ENCODE results near the gene VPS8. TPM values are rescaled to one million over a fixed set of nuclear protein-coding genes. Genes with fewer than 3 reads are reported as not detected.
"Not testable (repeated sequence)": the region's sequence is repeated elsewhere in the genome, so short reads cannot be mapped to it uniquely, and the experiment has no call there.

VPS8 gene
- total and polyA plus RNA-seq, 11 donors: 15.7 to 122 (median 74.3) TPM

DNA sequence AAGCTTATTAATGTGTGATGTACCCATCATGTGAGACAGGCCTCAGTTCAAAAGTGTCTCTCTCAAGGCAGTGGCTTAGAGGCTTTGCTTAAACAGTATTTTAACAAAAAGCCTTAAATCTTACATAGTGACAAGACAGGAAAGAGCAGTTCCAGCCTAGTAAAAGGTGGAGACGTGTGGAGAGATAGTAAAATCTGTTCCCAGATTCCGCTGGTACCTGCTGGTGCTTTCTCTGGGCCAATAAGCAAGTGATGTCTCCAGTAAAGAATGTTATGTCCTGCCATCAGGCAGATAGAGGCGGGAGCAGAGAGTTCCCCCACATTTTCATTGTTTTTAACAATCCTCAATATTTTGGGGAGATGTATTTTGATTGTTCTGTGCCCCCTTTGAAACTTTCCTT lies 135.0 kb downstream of the VPS8 start:
- Histone ChIP-seq H3K4me3 (no peak overlapping the region), H3K4me1 (peaks cover 0 to 13% (median 4%) of the 10 kb centered on the region in 12 donors), H3K27me3 (no peaks in the 10 kb centered on the region), H3K27ac (peak overlapping the region in 3 of 12 donors; percentile 32 to 68 (median 47)), H3K9me3 (no peaks in the 10 kb centered on the region), H3K36me3 (peaks cover 0 to 57% (median 36%) of the 10 kb centered on the region in 9 donors)
- TF ChIP-seq, protein P1, sequence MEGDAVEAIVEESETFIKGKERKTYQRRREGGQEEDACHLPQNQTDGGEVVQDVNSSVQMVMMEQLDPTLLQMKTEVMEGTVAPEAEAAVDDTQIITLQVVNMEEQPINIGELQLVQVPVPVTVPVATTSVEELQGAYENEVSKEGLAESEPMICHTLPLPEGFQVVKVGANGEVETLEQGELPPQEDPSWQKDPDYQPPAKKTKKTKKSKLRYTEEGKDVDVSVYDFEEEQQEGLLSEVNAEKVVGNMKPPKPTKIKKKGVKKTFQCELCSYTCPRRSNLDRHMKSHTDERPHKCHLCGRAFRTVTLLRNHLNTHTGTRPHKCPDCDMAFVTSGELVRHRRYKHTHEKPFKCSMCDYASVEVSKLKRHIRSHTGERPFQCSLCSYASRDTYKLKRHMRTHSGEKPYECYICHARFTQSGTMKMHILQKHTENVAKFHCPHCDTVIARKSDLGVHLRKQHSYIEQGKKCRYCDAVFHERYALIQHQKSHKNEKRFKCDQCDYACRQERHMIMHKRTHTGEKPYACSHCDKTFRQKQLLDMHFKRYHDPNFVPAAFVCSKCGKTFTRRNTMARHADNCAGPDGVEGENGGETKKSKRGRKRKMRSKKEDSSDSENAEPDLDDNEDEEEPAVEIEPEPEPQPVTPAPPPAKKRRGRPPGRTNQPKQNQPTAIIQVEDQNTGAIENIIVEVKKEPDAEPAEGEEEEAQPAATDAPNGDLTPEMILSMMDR (IDR thresholded peaks at IDR 0.05): no peak
- no peak for TF ChIP-seq POLR2A (IDR thresholded peaks at IDR 0.05)
- 53 to 69% (median 62%) methylated on average over 3 of the region's 3 CpGs for WGBS, 4 donors
- DNase-seq (no peak), ATAC-seq (peak in 1 of 4 donors; percentile 40)
- intact Hi-C loops (cut with DNase I): no loop called here

DNA sequence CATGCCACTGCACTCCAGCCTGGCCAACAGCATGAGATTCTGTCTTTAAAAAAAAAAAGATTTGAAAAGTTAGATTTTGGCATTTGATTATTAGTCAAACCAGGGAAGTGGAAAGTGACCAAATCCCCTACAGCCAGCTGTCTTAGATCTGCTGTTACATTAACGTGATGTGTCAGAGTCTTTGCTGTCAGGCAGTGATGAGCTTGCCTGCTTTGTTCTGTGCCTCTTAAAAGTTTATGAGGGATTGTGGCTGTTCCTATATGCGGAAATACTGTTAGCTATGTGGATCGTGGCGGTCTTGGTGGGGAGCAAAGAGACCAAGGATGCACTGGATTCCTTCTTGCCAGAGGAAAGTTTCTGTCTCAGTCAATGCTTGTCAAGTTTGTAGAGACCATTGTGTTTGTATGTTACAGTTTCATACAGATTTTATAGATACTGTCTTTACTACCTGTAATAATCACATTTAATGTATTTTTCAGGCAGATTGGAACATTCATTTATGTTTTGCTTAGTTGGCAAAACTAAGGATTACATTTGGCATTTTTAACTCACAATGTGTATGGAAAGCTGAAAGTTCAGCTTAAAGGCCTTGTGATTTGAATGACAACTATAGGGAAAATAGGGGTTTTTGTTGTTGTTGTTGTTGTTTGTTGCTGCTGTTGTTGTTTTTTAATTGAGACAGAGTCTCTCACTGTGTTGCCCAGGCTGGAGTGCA lies 137.4 kb downstream of the VPS8 start:
- TF ChIP-seq POLR2A (IDR thresholded peaks at IDR 0.05): no peak
- no peaks in the 10 kb centered on the region for H3K9me3 ChIP-seq
- peaks cover 0 to 42% (median 24%) of the 10 kb centered on the region in 9 donors for H3K36me3 ChIP-seq
- no peaks in the 10 kb centered on the region for H3K27me3 ChIP-seq
- H3K4me1 ChIP-seq: peaks cover 0 to 25% (median 9%) of the 10 kb centered on the region in 12 donors
- no peak for DNase-seq
- ATAC-seq: no peak
- H3K27ac ChIP-seq: no peak overlapping the region
- intact Hi-C loops (cut with DNase I): no loop called here
- 90 to 93% (median 92%) methylated on average over 4 of the region's 4 CpGs for WGBS, 4 donors
- no peak overlapping the region for H3K4me3 ChIP-seq

- Histone ChIP-seq H3K36me3 (peaks cover 0 to 35% (median 10%) of the 10 kb centered on the region in 9 donors), H3K4me1 (peaks cover 0 to 31% (median 9%) of the 10 kb centered on the region in 12 donors)
- not testable (repeated sequence) for H3K4me3 ChIP-seq, H3K27me3 ChIP-seq, DNase-seq, H3K9me3 ChIP-seq, ATAC-seq, H3K27ac ChIP-seq
- intact Hi-C loops (cut with DNase I): loop anchor here in 1 of 10 donors (10.0 kb wide), 1 partner anchor 224 kb away; no protein-coding TSS in a partner anchor
- WGBS, 4 donors: 93 to 97% (median 96%) methylated on average over 1 of the region's 1 CpG
Observed at GRCh38 chr3:184950816-184951215, 138.8 kb downstream of the VPS8 start.

- no peak overlapping the region for H3K4me3 ChIP-seq
- TF ChIP-seq POLR2A (IDR thresholded peaks at IDR 0.05): no peak
- TF ChIP-seq, protein P1 (IDR thresholded peaks at IDR 0.05): no peak
- H3K27ac ChIP-seq: no peak overlapping the region
- WGBS, 4 donors: 89 to 95% (median 93%) methylated on average over 3 of the region's 3 CpGs
- peaks cover 0 to 18% (median 6%) of the 10 kb centered on the region in 12 donors for H3K4me1 ChIP-seq
- no peaks in the 10 kb centered on the region for H3K9me3 ChIP-seq
- intact Hi-C loops (cut with DNase I): loop anchor here in 1 of 10 donors (10.0 kb wide), 1 partner anchor 222 kb away; no protein-coding TSS in a partner anchor
- ATAC-seq: no peak
- DNase-seq: no peak
- H3K27me3 ChIP-seq: no peaks in the 10 kb centered on the region
- peaks cover 0 to 47% (median 19%) of the 10 kb centered on the region in 9 donors for H3K36me3 ChIP-seq
Observed at GRCh38 chr3:184952671-184953070, 140.7 kb downstream of the VPS8 start.

DNA sequence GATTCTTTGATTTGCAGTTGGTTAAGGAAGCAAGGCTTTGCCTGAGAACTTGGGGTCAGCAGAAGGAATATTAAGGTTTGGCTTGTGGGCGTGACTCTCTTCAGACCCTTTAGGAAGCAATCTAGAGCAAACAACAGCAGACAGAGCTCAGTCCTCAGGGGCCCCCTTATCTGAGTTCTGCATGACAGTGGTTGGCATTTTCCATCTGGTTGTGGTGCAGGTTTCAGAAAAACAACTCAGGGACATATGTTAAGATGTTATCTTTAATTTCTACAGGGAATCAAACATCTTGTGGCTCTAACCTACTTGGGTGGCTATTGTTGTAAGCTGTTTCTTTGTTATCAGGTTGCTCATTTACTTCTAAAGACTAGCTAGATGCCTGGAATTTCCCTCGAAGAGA lies 141.4 kb downstream of the VPS8 start:
- Histone ChIP-seq H3K4me3 (no peak overlapping the region), H3K27ac (no peak overlapping the region), H3K36me3 (peaks cover 0 to 54% (median 27%) of the 10 kb centered on the region in 9 donors), H3K9me3 (no peaks in the 10 kb centered on the region), H3K27me3 (no peaks in the 10 kb centered on the region), H3K4me1 (peaks cover 0 to 18% (median 6%) of the 10 kb centered on the region in 12 donors)
- TF ChIP-seq, protein P1 (IDR thresholded peaks at IDR 0.05): no peak
- TF ChIP-seq POLR2A (IDR thresholded peaks at IDR 0.05): no peak
- ATAC-seq (no peak), DNase-seq (no peak)
- intact Hi-C loops (cut with DNase I): loop anchor here in 1 of 10 donors (10.0 kb wide), 1 partner anchor 221 kb away; no protein-coding TSS in a partner anchor
- 48 to 68% (median 59%) methylated on average over 2 of the region's 2 CpGs for whole genome bisulfite sequencing, 4 donors

All from heart left ventricle (tissue), 16 donors.